Hindlimb muscle (tissue), 1 donor: ENCODE measurements around the gene FNIP1. TPM values are rescaled to one million over a fixed set of nuclear protein-coding genes. Genes with fewer than 3 reads are reported as not detected.
A peak's percentile ranks its signal among the peaks of the same experiment; 100 is the strongest.
"Not testable (repeated sequence)": the region's sequence is repeated elsewhere in the genome, so short reads cannot be mapped to it uniquely, and the experiment has no call there.

Source experiments
- DNase-seq: peaks from one replicate; pipeline ENCODE4 v3.0.0-alpha.2; 2013
- polyA plus RNA-seq: library from polyadenylated mRNA; unstranded; fragments of 120-200 nt; gene quantifications from one replicate; pipeline ENCODE4 v1.2.1, GENCODE V29; 2013; ENCODE audit not compliant: insufficient read length

FNIP1 gene
- polyA plus RNA-seq, 1 donor, result 12.7 TPM

GRCh38 chr5:131684051-131684450 lies 112.8 kb downstream of the FNIP1 start:
- no peak for DNase-seq

- no peak for DNase-seq
Observed at GRCh38 chr5:131682826-131683225, 114.0 kb downstream of the FNIP1 start.

GRCh38 chr5:131682175-131682574 lies 114.6 kb downstream of the FNIP1 start:
- no peak for DNase-seq

GRCh38 chr5:131679911-131680310 lies 116.9 kb downstream of the FNIP1 start:
- no peak for DNase-seq

- DNase-seq, result not testable (repeated sequence)
Observed at GRCh38 chr5:131678273-131678672, 118.5 kb downstream of the FNIP1 start.

GRCh38 chr5:131677115-131677514 lies 119.7 kb downstream of the FNIP1 start:
- no peak for DNase-seq

- no peak for DNase-seq
Observed at GRCh38 chr5:131672776-131673175, 124.0 kb downstream of the FNIP1 start.

GRCh38 chr5:131671994-131672655 lies 124.7 kb downstream of the FNIP1 start:
- peak; percentile 26 for DNase-seq

- no peak for DNase-seq
Observed at GRCh38 chr5:131671409-131671808, 125.4 kb downstream of the FNIP1 start.

GRCh38 chr5:131664929-131665328 lies 131.9 kb downstream of the FNIP1 start:
- no peak for DNase-seq

- DNase-seq, result no peak
Observed at GRCh38 chr5:131661933-131662332, 134.9 kb downstream of the FNIP1 start.

GRCh38 chr5:131659841-131660240 lies 137.0 kb downstream of the FNIP1 start:
- DNase-seq, result no peak

GRCh38 chr5:131659290-131659689 lies 137.5 kb downstream of the FNIP1 start:
- DNase-seq, result no peak

GRCh38 chr5:131654776-131655175 lies 142.0 kb downstream of the FNIP1 start:
- DNase-seq, result no peak

- DNase-seq, result no peak
Observed at GRCh38 chr5:131654309-131654708, 142.5 kb downstream of the FNIP1 start.

GRCh38 chr5:131649161-131649560 lies 147.7 kb downstream of the FNIP1 start:
- DNase-seq, result no peak

GRCh38 chr5:131647048-131647769 lies 149.6 kb downstream of the FNIP1 start:
- no peak for DNase-seq

- DNase-seq, result no peak
Observed at GRCh38 chr5:131644822-131645221, 152.0 kb downstream of the FNIP1 start.

- no peak for DNase-seq
Observed at GRCh38 chr5:131644370-131644769, 152.4 kb downstream of the FNIP1 start.

GRCh38 chr5:131641494-131641893 lies 155.3 kb downstream of the FNIP1 start:
- no peak for DNase-seq

- no peak for DNase-seq
Observed at GRCh38 chr5:131640043-131640856, 156.6 kb downstream of the FNIP1 start.

- no peak for DNase-seq
Observed at GRCh38 chr5:131639148-131639547, 157.7 kb downstream of the FNIP1 start.

GRCh38 chr5:131637694-131638093 lies 159.1 kb downstream of the FNIP1 start:
- no peak for DNase-seq
